ENCODE data around the gene ADAMTS19.

Gene ADAMTS19

GRCh38 chr5:129465776-129466344 is 5.8 kb downstream of the ADAMTS19 start:
- no peak for ATAC-seq
- no peak for DNase-seq

GRCh38 chr5:129474544-129474943 is 14.4 kb downstream of the ADAMTS19 start:
- no peak for DNase-seq
- ATAC-seq, result no peak

GRCh38 chr5:129476751-129477150 is 16.7 kb downstream of the ADAMTS19 start:
- no peak for ATAC-seq

GRCh38 chr5:129477532-129477931 is 17.4 kb downstream of the ADAMTS19 start:
- no peak for DNase-seq
- ATAC-seq, result no peak

More at GRCh38 chr5:129476751-129477150, 16.7 kb downstream of the ADAMTS19 start:
- DNase-seq, result no peak

- ATAC-seq (no peak), DNase-seq (no peak)
These were observed 21.1 kb downstream of the ADAMTS19 start for GRCh38 chr5:129481161-129481560.

- ATAC-seq, result no peak
- no peak for DNase-seq
These were observed 36.3 kb downstream of the ADAMTS19 start for GRCh38 chr5:129496421-129496820.

- ATAC-seq (no peak), DNase-seq (no peak)
These were observed 36.9 kb downstream of the ADAMTS19 start for GRCh38 chr5:129496864-129497595.

GRCh38 chr5:129499208-129499852 is 39.2 kb downstream of the ADAMTS19 start:
- no peak for ATAC-seq
- no peak for DNase-seq

GRCh38 chr5:129500101-129500500 is 40.0 kb downstream of the ADAMTS19 start:
- no peak for DNase-seq

GRCh38 chr5:129506086-129506485 is 46.0 kb downstream of the ADAMTS19 start:
- DNase-seq (no peak), ATAC-seq (no peak)

More at GRCh38 chr5:129500101-129500500, 40.0 kb downstream of the ADAMTS19 start:
- ATAC-seq, result no peak

GRCh38 chr5:129506950-129507349 is 46.9 kb downstream of the ADAMTS19 start:
- DNase-seq (no peak), ATAC-seq (no peak)

- ATAC-seq, result no peak
- DNase-seq, result no peak
These were observed 47.4 kb downstream of the ADAMTS19 start for GRCh38 chr5:129507527-129507926.

GRCh38 chr5:129508606-129509005 is 48.5 kb downstream of the ADAMTS19 start:
- no peak for DNase-seq
- no peak for ATAC-seq

- ATAC-seq (no peak), DNase-seq (no peak)
These were observed 49.4 kb downstream of the ADAMTS19 start for GRCh38 chr5:129509363-129509975.

- ATAC-seq, result no peak
These were observed 51.2 kb downstream of the ADAMTS19 start for GRCh38 chr5:129511291-129511690.

GRCh38 chr5:129541051-129541450 is 81.0 kb downstream of the ADAMTS19 start:
- no peak for ATAC-seq
- no peak for DNase-seq

More at GRCh38 chr5:129511291-129511690, 51.2 kb downstream of the ADAMTS19 start:
- DNase-seq, result no peak

- DNase-seq (no peak), ATAC-seq (no peak)
These were observed 81.7 kb downstream of the ADAMTS19 start for GRCh38 chr5:129541648-129542251.

- ATAC-seq (no peak), DNase-seq (no peak)
These were observed 87.0 kb downstream of the ADAMTS19 start for GRCh38 chr5:129547137-129547536.

- ATAC-seq (no peak), DNase-seq (no peak)
These were observed 94.2 kb downstream of the ADAMTS19 start for GRCh38 chr5:129554134-129554904.

- ATAC-seq, result no peak
These were observed 103.5 kb downstream of the ADAMTS19 start for GRCh38 chr5:129563585-129563984.

GRCh38 chr5:129569295-129569694 is 109.2 kb downstream of the ADAMTS19 start:
- DNase-seq (no peak), ATAC-seq (no peak)

More at GRCh38 chr5:129563585-129563984, 103.5 kb downstream of the ADAMTS19 start:
- DNase-seq, result no peak

- DNase-seq, result no peak
- no peak for ATAC-seq
These were observed 112.0 kb downstream of the ADAMTS19 start for GRCh38 chr5:129572060-129572459.

Data from stimulated activated naive CD8-positive, alpha-beta T cell treated with anti-CD3 and anti-CD28 coated beads, Interleukin-15, Interleukin-2, amounts not matched to agents 100 U/mL and 50 U/mL, for 24 hours (primary cell).